WI38 (cell line): ENCODE results near the gene POU3F1.
A peak's percentile ranks its signal among the peaks of the same experiment; 100 is the strongest.

Experiments used
- H3K4me3 ChIP-seq: 2 replicates; pipeline ENCODE4 v1.5.1; 2011; ENCODE audit warnings: low read depth, mild to moderate bottlenecking, control low read depth, low read length
- TF ChIP-seq, protein P1 (sequence below): IDR thresholded peaks from 2 replicates; pipeline ENCODE4 v1.5.1; 2012; ENCODE audit warnings: low read depth, mild to moderate bottlenecking, control low read depth, low read length

The POU3F1 gene

DNA sequence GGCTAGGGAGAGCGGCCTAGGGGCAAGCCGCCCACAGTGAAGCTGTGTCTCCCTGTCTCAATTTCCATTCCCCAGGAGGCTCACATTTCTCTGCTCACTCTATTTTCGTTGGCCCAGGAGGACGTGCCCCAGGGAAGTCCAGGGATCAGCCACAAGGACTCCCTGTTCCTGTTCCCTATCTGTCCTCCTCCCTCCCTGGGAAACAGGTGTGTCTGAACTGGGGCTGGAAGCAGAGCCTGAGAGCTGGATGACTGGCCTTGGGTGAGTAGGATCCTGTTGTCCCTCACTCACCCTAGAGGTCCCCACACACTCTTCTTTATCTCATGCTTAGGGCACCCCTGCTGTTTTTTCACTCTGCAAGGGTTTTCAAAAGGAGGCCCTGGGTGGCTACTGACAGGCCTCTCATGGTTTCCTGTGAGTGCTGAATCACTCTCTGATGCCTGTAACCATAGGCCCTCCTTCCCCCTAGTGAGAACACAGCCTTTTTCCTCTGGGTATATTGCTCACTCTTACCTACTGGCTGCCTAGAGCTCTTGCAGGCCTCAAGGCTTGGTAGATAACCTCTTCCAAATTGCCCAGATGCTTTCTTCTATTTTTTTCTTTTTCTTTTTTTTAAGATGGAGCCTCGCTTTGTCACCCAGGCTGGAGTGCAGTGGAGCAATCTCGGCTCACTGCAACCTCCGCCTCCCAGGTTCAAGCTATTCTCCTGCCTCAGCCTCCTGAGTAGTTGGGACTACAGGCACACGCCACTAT, 37.3 kb downstream of the POU3F1 start:
- H3K4me3 ChIP-seq = no peak overlapping the region
- TF ChIP-seq, protein P1, sequence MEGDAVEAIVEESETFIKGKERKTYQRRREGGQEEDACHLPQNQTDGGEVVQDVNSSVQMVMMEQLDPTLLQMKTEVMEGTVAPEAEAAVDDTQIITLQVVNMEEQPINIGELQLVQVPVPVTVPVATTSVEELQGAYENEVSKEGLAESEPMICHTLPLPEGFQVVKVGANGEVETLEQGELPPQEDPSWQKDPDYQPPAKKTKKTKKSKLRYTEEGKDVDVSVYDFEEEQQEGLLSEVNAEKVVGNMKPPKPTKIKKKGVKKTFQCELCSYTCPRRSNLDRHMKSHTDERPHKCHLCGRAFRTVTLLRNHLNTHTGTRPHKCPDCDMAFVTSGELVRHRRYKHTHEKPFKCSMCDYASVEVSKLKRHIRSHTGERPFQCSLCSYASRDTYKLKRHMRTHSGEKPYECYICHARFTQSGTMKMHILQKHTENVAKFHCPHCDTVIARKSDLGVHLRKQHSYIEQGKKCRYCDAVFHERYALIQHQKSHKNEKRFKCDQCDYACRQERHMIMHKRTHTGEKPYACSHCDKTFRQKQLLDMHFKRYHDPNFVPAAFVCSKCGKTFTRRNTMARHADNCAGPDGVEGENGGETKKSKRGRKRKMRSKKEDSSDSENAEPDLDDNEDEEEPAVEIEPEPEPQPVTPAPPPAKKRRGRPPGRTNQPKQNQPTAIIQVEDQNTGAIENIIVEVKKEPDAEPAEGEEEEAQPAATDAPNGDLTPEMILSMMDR = no peak

DNA sequence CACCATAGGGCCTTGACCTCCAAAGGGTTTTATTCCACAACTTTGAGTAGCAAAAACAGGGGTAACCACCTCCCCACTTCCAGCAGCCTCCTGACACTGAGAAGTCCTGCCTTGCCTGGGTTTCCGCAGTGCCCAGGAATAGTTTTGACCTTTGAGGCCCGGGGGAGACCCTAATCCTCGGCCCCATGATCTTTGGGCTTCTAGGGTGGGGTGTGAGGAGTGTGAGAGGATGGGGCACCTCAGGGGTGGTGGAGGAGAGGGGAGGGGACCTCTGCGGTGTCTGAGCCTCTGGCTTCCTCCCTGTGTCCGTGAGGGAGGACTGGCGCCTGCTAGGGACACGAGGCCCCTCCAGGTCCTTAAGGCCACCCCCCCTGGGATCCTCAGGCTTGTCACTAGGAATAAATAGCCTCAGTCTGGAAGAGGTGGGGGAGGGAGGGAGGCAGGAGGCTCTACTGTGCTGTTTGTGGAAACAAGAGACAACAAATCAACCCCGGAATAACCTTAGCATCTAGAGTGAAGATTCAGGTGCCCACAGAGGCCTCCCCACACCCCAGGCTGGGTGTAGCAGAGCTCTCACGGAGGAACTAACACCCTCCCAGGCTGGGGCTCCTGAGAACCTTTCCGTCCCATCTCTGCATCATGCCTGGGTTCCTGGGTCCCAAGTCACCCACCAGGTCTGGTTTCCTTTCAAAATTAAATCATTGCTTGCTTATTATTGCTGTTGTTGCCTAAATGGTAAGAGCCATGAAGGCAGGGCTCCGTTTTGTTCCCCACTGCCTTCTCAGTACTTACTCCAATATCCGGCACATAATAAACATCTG, 40.4 kb downstream of the POU3F1 start:
- TF ChIP-seq, protein P1 = no peak
- no peak overlapping the region for H3K4me3 ChIP-seq

DNA sequence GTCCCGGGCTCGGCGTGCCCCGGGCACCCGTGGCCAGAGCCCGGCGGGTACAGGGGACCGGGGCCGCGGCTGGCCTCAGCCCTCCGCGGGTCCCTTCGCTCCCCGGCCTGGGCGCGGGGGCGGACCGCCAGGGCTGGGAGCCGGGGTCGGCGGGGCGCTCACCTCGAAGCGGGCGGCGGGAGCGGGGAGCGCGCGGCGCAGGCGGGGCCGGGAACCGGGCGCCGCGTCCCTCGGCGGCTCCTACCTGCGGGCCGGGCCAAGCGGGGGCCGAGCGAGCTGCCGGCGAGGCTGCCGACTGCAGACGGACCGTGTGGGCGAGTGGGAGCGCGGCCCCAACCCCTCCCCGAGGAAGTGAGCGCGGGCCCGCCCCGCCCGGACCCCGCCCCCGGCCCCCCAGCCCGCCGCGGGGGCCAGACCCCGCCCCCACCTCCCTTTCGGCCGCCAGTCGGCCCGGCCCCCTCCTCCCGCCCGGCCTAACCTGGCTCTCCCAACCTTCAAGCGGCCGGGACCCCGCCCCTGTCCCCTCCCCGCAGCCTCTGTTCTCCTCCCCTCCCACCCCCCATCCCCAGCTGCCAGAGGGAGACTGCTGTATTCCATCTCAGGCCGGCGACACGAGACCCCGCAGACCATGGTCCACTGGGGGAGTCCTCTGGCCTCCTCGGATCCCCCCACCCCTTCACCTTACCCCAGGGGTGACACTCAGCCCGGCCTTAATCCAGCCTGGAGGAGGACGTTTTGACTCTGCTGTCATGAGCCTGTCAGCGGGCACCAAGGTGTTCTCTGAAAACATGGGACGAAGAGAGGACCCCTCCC, 41.2 kb downstream of the POU3F1 start, which contains the start of gene FHL3:
Gene FHL3, minus strand, starts transcription at position 320 of the 813 bp plus-strand sequence. CDS start 6,102 bp downstream, outside the sequence.
- peak within 1 kb of the TSS; percentile 81 for H3K4me3 ChIP-seq
- TF ChIP-seq, protein P1 = no peak

DNA sequence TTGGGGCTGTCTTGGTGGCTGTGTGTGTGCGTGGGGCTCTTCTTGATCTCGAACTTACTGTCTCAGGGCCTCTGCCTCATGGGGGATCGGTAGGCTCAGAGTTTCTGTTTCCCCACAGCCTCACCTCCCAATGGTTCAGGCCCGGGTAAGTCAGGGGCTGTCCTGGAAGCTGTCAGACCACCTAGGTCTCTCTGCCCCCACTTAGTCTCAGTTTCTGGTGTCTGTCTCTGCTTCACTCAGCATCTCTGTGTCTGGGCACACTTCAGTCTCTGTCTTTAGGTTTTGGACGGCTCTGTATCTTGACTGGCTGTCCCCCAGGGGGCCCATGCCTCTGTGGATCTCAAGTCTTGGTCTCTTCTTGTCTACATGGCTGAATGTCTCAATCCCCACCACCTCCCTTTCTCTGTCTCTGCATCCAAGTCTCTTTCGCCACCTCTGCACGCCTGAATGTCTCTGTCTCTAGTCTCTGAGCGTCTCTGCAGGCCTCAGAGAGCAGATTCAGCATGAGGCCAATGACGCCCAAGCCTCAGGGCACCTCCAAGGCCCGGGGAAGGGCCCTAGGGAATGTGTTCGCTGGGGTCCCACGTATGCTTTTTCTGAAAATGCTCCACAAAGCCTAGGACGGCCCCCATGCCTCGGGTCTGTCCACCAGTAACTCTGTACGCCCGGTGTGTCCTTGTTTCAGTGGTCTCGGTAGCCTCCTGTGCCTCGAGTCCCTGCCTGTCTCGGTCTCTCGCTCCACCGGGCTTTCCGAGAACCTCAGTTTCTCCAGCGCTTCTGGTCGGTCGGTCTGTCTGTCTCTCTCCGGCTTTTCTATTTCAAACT, 42.1 kb downstream of the POU3F1 start:
- peak overlapping the region; percentile 81 for H3K4me3 ChIP-seq
- TF ChIP-seq, protein P1 = no peak

DNA sequence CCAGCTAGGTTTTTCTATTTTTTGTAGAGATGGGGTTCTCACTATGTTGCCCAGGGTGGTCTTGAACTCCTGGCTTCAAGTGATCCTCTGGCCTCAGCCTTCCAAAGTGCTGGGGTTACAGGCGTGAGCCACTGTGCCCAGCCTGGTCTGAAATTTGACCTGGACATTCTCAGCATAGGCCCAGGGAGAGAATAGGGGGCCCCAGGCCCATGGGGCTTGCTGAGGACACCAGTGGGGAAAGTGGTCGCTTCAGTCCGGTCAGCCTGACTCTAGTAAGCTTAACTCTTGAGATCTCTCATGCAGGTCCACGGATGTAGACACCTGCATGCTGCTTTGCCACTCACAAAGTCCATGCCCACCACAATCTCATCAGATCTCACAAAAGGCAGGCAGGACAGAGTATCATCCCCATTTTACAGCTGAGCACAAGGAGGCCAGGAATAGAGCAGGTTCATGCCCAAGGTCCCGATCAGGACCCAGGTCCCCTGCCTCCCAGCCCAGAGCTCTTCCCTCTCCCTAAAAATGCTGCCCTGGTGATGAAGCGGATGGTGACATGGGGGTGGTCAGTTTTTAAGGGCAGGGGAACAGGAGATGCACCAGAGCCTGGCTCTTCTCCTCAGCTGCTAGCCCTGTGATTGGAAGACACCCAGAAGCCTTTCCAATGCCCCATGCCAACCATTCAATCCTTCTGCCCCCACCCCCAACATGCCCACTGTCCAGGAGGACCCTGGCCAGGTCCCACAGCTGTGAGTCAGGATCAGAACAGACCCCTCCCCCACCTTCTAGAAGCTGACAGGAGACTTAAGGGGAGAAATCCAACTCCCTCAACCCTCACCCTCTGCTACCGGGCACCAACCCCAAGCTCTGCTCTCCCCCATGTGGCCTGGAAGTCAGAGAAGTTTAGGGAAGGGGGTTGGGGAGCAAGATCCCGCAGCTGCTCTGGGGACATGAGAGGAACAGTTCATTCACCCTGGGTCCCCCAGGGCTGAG, 43.0 kb downstream of the POU3F1 start:
- peak overlapping the region; percentile 81 for H3K4me3 ChIP-seq
- TF ChIP-seq, protein P1 = no peak
